WTC11 (cell line): ENCODE results near the gene AURKB. TPM values are rescaled to one million over a fixed set of nuclear protein-coding genes. Genes with fewer than 3 reads are reported as not detected.

Experiments
- CREM ChIP-seq: sonication (generic); formaldehyde crosslinking; IDR thresholded peaks from 2 replicates; pipeline ENCODE4 v1.8.1; 2022; ENCODE audit warnings: mild to moderate bottlenecking, missing genetic modification reagents, moderate library complexity
- ETV6 ChIP-seq: sonication (generic); formaldehyde crosslinking; IDR thresholded peaks from 2 replicates; pipeline ENCODE4 v1.8.1; 2022; ENCODE audit warnings: mild to moderate bottlenecking, missing genetic modification reagents
- GRHL2 ChIP-seq: fragments of 250-450 bp; sonication (Bioruptor Pico); IDR thresholded peaks from 2 replicates; pipeline ENCODE4 v1.8.0; 2022; ENCODE audit warnings: mild to moderate bottlenecking, moderate library complexity; ENCODE audit not compliant: insufficient replicate concordance, severe bottlenecking
- IRF2 ChIP-seq: sonication (generic); formaldehyde crosslinking; IDR thresholded peaks from 2 replicates; pipeline ENCODE4 v1.8.0; 2022; ENCODE audit warnings: low read depth, missing genetic modification reagents, borderline replicate concordance
- NR2C2 ChIP-seq: sonication (generic); formaldehyde crosslinking; IDR thresholded peaks from 2 replicates; pipeline ENCODE4 v1.8.0; 2022; ENCODE audit warnings: mild to moderate bottlenecking, missing genetic modification reagents
- RELA ChIP-seq: sonication (generic); formaldehyde crosslinking; IDR thresholded peaks from 2 replicates; pipeline ENCODE4 v1.8.1; 2022; ENCODE audit warnings: missing genetic modification reagents, mild to moderate bottlenecking, borderline replicate concordance
- TEAD1 ChIP-seq: sonication (generic); formaldehyde crosslinking; IDR thresholded peaks from 2 replicates; pipeline ENCODE4 v1.8.0; 2022; ENCODE audit warnings: mild to moderate bottlenecking, missing genetic modification reagents
- TP53 ChIP-seq: sonication (generic); formaldehyde crosslinking; IDR thresholded peaks from 2 replicates; pipeline ENCODE4 v1.8.1; 2023; ENCODE audit warnings: mild to moderate bottlenecking, missing genetic modification reagents
- ZNF219 ChIP-seq: sonication (generic); formaldehyde crosslinking; IDR thresholded peaks from 2 replicates; pipeline ENCODE4 v1.8.0; 2023; ENCODE audit warnings: missing genetic modification reagents, mild to moderate bottlenecking, borderline replicate concordance
- ZNF263 ChIP-seq: sonication (generic); formaldehyde crosslinking; IDR thresholded peaks from 2 replicates; pipeline ENCODE4 v1.8.1; 2022; ENCODE audit warnings: low read depth, mild to moderate bottlenecking, moderate library complexity, missing genetic modification reagents
- ZNF416 ChIP-seq: fragments of 250-450 bp; sonication (Bioruptor Pico); IDR thresholded peaks from 2 replicates; pipeline ENCODE4 v1.9.0; 2021; ENCODE audit warnings: mild to moderate bottlenecking, inconsistent platforms
- ZNF671 ChIP-seq: fragments of 250-450 bp; sonication (Bioruptor Pico); IDR thresholded peaks from 2 replicates; pipeline ENCODE4 v1.8.0; 2021; ENCODE audit warnings: mild to moderate bottlenecking
- total RNA-seq: library from RNA; stranded (reverse); gene quantifications from 3 replicates; pipeline ENCODE4 v1.2.3, GENCODE V29; 2021
- TF ChIP-seq, protein P1 (sequence below): fragments of 250-450 bp; sonication (Bioruptor Pico); IDR thresholded peaks from 2 replicates; pipeline ENCODE4 v1.9.0; 2021; ENCODE audit warnings: mild to moderate bottlenecking, borderline replicate concordance
- TF ChIP-seq, protein P2 (sequence below): sonication (generic); formaldehyde crosslinking; IDR thresholded peaks from 2 replicates; pipeline ENCODE4 v1.8.0; 2023; ENCODE audit warnings: mild to moderate bottlenecking, missing genetic modification reagents
- TF ChIP-seq, protein P3 (sequence below): sonication (generic); formaldehyde crosslinking; IDR thresholded peaks from 2 replicates; pipeline ENCODE4 v1.8.1; 2023; ENCODE audit warnings: mild to moderate bottlenecking, missing genetic modification reagents
- TF ChIP-seq, protein P4 (sequence below): sonication (generic); formaldehyde crosslinking; conservative IDR thresholded peaks from 2 replicates; pipeline ENCODE4 v1.8.1; 2022; ENCODE audit warnings: mild to moderate bottlenecking, missing genetic modification reagents
- TF ChIP-seq, protein P5 (sequence below): fragments of 250-450 bp; sonication (Bioruptor Pico); IDR thresholded peaks from 2 replicates; pipeline ENCODE4 v1.8.0; 2021; ENCODE audit warnings: mild to moderate bottlenecking
- TF ChIP-seq, protein P6 (sequence below): fragments of 250-450 bp; sonication (Bioruptor Pico); IDR thresholded peaks from 2 replicates; pipeline ENCODE4 v1.9.0; 2021; ENCODE audit warnings: moderate library complexity, mild to moderate bottlenecking, inconsistent platforms, borderline replicate concordance
- TF ChIP-seq, protein P7 (sequence below): sonication (generic); formaldehyde crosslinking; IDR thresholded peaks from 2 replicates; pipeline ENCODE4 v1.8.0; 2022; ENCODE audit warnings: mild to moderate bottlenecking, missing genetic modification reagents
- TF ChIP-seq, protein P8 (sequence below): sonication (generic); formaldehyde crosslinking; conservative IDR thresholded peaks from 2 replicates; pipeline ENCODE4 v1.8.1; 2023; ENCODE audit warnings: mild to moderate bottlenecking, low read depth, missing genetic modification reagents, moderate library complexity

AURKB gene
- total RNA-seq, 1 experiment from 2014 or later, result 215 TPM

DNA sequence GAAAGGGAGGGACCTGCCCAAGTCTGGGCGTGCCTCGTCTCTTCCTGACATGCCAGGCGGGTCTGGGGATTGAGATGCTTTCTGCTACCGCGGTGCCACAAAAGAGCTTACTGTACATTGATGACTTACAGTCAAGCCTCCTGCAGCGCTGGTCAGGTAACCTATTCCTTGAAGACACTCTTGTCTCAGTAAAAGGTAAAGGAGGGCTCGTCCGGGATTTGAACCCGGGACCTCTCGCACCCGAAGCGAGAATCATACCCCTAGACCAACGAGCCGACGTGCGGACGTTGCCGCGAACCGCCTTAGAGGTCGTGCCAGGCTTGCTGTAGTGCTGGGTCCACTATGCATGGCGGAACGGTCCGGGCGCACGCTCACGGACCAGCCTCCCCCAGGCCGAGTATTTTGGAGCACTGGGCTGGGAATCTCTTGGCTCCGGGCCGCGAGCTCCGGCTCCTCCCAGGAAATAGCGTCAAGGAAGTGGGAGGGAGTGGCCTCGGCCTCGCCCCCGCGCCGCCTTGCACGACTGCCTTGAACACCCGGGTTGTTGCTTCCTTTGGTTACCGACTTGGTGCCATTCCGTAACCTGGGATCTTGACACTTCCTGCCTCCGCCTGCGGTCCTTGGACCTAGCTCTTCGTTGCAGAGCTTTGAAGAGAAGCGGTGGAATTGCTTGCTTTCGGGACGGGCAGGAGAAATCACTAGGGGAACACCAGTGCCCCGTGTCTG lies 12.4 kb upstream of the AURKB start (continued):
- TF ChIP-seq, protein P1, sequence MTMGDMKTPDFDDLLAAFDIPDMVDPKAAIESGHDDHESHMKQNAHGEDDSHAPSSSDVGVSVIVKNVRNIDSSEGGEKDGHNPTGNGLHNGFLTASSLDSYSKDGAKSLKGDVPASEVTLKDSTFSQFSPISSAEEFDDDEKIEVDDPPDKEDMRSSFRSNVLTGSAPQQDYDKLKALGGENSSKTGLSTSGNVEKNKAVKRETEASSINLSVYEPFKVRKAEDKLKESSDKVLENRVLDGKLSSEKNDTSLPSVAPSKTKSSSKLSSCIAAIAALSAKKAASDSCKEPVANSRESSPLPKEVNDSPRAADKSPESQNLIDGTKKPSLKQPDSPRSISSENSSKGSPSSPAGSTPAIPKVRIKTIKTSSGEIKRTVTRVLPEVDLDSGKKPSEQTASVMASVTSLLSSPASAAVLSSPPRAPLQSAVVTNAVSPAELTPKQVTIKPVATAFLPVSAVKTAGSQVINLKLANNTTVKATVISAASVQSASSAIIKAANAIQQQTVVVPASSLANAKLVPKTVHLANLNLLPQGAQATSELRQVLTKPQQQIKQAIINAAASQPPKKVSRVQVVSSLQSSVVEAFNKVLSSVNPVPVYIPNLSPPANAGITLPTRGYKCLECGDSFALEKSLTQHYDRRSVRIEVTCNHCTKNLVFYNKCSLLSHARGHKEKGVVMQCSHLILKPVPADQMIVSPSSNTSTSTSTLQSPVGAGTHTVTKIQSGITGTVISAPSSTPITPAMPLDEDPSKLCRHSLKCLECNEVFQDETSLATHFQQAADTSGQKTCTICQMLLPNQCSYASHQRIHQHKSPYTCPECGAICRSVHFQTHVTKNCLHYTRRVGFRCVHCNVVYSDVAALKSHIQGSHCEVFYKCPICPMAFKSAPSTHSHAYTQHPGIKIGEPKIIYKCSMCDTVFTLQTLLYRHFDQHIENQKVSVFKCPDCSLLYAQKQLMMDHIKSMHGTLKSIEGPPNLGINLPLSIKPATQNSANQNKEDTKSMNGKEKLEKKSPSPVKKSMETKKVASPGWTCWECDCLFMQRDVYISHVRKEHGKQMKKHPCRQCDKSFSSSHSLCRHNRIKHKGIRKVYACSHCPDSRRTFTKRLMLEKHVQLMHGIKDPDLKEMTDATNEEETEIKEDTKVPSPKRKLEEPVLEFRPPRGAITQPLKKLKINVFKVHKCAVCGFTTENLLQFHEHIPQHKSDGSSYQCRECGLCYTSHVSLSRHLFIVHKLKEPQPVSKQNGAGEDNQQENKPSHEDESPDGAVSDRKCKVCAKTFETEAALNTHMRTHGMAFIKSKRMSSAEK (CRISPR knock-in tag), result no peak
- TF ChIP-seq ZNF219 (CRISPR knock-in tag) (no peak), ZNF671 (CRISPR knock-in tag) (0 out of 2 replicates have a peak, but pooled peaks have one; percentile 38), GRHL2 (no peak), ZNF263 (CRISPR knock-in tag) (no peak), IRF2 (CRISPR knock-in tag) (no peak), CREM (CRISPR knock-in tag) (peak; percentile 86), ZNF416 (CRISPR knock-in tag) (no peak), TP53 (CRISPR knock-in tag) (peak; percentile 80; the same call in 1 of the 2 replicates), NR2C2 (no peak), RELA (CRISPR knock-in tag) (no peak), TEAD1 (CRISPR knock-in tag) (no peak), ETV6 (CRISPR knock-in tag) (peak; percentile 66; the same call in 1 of the 2 replicates)
- TF ChIP-seq, protein P2, sequence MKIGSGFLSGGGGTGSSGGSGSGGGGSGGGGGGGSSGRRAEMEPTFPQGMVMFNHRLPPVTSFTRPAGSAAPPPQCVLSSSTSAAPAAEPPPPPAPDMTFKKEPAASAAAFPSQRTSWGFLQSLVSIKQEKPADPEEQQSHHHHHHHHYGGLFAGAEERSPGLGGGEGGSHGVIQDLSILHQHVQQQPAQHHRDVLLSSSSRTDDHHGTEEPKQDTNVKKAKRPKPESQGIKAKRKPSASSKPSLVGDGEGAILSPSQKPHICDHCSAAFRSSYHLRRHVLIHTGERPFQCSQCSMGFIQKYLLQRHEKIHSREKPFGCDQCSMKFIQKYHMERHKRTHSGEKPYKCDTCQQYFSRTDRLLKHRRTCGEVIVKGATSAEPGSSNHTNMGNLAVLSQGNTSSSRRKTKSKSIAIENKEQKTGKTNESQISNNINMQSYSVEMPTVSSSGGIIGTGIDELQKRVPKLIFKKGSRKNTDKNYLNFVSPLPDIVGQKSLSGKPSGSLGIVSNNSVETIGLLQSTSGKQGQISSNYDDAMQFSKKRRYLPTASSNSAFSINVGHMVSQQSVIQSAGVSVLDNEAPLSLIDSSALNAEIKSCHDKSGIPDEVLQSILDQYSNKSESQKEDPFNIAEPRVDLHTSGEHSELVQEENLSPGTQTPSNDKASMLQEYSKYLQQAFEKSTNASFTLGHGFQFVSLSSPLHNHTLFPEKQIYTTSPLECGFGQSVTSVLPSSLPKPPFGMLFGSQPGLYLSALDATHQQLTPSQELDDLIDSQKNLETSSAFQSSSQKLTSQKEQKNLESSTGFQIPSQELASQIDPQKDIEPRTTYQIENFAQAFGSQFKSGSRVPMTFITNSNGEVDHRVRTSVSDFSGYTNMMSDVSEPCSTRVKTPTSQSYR (CRISPR knock-in tag), result no peak
- TF ChIP-seq, protein P3, sequence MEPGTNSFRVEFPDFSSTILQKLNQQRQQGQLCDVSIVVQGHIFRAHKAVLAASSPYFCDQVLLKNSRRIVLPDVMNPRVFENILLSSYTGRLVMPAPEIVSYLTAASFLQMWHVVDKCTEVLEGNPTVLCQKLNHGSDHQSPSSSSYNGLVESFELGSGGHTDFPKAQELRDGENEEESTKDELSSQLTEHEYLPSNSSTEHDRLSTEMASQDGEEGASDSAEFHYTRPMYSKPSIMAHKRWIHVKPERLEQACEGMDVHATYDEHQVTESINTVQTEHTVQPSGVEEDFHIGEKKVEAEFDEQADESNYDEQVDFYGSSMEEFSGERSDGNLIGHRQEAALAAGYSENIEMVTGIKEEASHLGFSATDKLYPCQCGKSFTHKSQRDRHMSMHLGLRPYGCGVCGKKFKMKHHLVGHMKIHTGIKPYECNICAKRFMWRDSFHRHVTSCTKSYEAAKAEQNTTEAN (CRISPR knock-in tag), result 0 out of 2 replicates have a peak, but pooled peaks have one; percentile 7
- TF ChIP-seq, protein P4, sequence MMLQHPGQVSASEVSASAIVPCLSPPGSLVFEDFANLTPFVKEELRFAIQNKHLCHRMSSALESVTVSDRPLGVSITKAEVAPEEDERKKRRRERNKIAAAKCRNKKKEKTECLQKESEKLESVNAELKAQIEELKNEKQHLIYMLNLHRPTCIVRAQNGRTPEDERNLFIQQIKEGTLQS (CRISPR knock-in tag), result no peak
- TF ChIP-seq, protein P5, sequence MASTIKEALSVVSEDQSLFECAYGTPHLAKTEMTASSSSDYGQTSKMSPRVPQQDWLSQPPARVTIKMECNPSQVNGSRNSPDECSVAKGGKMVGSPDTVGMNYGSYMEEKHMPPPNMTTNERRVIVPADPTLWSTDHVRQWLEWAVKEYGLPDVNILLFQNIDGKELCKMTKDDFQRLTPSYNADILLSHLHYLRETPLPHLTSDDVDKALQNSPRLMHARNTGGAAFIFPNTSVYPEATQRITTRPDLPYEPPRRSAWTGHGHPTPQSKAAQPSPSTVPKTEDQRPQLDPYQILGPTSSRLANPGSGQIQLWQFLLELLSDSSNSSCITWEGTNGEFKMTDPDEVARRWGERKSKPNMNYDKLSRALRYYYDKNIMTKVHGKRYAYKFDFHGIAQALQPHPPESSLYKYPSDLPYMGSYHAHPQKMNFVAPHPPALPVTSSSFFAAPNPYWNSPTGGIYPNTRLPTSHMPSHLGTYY, result no peak
- TF ChIP-seq, protein P6, sequence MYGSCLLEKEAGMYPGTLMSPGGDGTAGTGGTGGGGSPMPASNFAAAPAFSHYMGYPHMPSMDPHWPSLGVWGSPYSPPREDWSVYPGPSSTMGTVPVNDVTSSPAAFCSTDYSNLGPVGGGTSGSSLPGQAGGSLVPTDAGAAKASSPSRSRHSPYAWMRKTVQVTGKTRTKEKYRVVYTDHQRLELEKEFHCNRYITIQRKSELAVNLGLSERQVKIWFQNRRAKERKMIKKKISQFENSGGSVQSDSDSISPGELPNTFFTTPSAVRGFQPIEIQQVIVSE (CRISPR knock-in tag), result no peak
- TF ChIP-seq, protein P7, sequence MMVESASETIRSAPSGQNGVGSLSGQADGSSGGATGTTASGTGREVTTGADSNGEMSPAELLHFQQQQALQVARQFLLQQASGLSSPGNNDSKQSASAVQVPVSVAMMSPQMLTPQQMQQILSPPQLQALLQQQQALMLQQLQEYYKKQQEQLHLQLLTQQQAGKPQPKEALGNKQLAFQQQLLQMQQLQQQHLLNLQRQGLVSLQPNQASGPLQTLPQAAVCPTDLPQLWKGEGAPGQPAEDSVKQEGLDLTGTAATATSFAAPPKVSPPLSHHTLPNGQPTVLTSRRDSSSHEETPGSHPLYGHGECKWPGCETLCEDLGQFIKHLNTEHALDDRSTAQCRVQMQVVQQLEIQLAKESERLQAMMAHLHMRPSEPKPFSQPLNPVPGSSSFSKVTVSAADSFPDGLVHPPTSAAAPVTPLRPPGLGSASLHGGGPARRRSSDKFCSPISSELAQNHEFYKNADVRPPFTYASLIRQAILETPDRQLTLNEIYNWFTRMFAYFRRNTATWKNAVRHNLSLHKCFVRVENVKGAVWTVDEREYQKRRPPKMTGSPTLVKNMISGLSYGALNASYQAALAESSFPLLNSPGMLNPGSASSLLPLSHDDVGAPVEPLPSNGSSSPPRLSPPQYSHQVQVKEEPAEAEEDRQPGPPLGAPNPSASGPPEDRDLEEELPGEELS (CRISPR knock-in tag), result peak; percentile 85
- TF ChIP-seq, protein P8, sequence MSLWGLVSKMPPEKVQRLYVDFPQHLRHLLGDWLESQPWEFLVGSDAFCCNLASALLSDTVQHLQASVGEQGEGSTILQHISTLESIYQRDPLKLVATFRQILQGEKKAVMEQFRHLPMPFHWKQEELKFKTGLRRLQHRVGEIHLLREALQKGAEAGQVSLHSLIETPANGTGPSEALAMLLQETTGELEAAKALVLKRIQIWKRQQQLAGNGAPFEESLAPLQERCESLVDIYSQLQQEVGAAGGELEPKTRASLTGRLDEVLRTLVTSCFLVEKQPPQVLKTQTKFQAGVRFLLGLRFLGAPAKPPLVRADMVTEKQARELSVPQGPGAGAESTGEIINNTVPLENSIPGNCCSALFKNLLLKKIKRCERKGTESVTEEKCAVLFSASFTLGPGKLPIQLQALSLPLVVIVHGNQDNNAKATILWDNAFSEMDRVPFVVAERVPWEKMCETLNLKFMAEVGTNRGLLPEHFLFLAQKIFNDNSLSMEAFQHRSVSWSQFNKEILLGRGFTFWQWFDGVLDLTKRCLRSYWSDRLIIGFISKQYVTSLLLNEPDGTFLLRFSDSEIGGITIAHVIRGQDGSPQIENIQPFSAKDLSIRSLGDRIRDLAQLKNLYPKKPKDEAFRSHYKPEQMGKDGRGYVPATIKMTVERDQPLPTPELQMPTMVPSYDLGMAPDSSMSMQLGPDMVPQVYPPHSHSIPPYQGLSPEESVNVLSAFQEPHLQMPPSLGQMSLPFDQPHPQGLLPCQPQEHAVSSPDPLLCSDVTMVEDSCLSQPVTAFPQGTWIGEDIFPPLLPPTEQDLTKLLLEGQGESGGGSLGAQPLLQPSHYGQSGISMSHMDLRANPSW, result peak; percentile 79; the same call in 1 of the 2 replicates
